ENCODE results near the gene CASZ1.
A peak's percentile ranks its signal among the peaks of the same experiment; 100 is the strongest.

Gene CASZ1

GRCh38 chr1:10647414-10648170 is 148.9 kb downstream of the CASZ1 start:
- DNase-seq: no peak

- no peak for DNase-seq
Measured at GRCh38 chr1:10646347-10646861, 150.0 kb downstream of the CASZ1 start.

- no peak for DNase-seq
Measured at GRCh38 chr1:10644307-10645128, 151.9 kb downstream of the CASZ1 start.

GRCh38 chr1:10643607-10644306 is 152.7 kb downstream of the CASZ1 start:
- DNase-seq: no peak

GRCh38 chr1:10642403-10643080 is 153.9 kb downstream of the CASZ1 start:
- no peak for DNase-seq

GRCh38 chr1:10641976-10642375 is 154.5 kb downstream of the CASZ1 start:
- no peak for DNase-seq

- no peak for DNase-seq
Measured at GRCh38 chr1:10640843-10641553, 155.4 kb downstream of the CASZ1 start.

GRCh38 chr1:10639775-10640578 is 156.5 kb downstream of the CASZ1 start:
- no peak for DNase-seq

- DNase-seq: no peak
Measured at GRCh38 chr1:10639011-10639774, 157.3 kb downstream of the CASZ1 start.

GRCh38 chr1:10638559-10639005 is 157.9 kb downstream of the CASZ1 start:
- no peak for DNase-seq

GRCh38 chr1:10637834-10638558 is 158.4 kb downstream of the CASZ1 start:
- peak in 1 of 2 donors; percentile 14 for DNase-seq

- no peak for DNase-seq
Measured at GRCh38 chr1:10637400-10637799, 159.0 kb downstream of the CASZ1 start.

- no peak for DNase-seq
Measured at GRCh38 chr1:10635992-10636391, 160.5 kb downstream of the CASZ1 start.

GRCh38 chr1:10635085-10635896 is 161.2 kb downstream of the CASZ1 start:
- no peak for DNase-seq

GRCh38 chr1:10634428-10635084 is 161.9 kb downstream of the CASZ1 start:
- DNase-seq: no peak

- no peak for DNase-seq
Measured at GRCh38 chr1:10634075-10634427, 162.4 kb downstream of the CASZ1 start.

GRCh38 chr1:10633416-10633815 is 163.0 kb downstream of the CASZ1 start:
- DNase-seq: no peak

GRCh38 chr1:10632691-10633090 is 163.8 kb downstream of the CASZ1 start:
- DNase-seq: no peak
